ENCODE results near the gene BFSP2.
A peak's percentile ranks its signal among the peaks of the same experiment; 100 is the strongest.

GRCh38 chr3:133448478-133449122, 48.7 kb downstream of the BFSP2 start:
- TF ChIP-seq, protein P1, sequence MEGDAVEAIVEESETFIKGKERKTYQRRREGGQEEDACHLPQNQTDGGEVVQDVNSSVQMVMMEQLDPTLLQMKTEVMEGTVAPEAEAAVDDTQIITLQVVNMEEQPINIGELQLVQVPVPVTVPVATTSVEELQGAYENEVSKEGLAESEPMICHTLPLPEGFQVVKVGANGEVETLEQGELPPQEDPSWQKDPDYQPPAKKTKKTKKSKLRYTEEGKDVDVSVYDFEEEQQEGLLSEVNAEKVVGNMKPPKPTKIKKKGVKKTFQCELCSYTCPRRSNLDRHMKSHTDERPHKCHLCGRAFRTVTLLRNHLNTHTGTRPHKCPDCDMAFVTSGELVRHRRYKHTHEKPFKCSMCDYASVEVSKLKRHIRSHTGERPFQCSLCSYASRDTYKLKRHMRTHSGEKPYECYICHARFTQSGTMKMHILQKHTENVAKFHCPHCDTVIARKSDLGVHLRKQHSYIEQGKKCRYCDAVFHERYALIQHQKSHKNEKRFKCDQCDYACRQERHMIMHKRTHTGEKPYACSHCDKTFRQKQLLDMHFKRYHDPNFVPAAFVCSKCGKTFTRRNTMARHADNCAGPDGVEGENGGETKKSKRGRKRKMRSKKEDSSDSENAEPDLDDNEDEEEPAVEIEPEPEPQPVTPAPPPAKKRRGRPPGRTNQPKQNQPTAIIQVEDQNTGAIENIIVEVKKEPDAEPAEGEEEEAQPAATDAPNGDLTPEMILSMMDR (IDR thresholded peaks at IDR 0.05 in 8 of 11, conservative IDR thresholded peaks at IDR 0.05 in 3 of 11) = no peak
- TF ChIP-seq POLR2AphosphoS5 (IDR thresholded peaks at IDR 0.05) (peak in 1 of 3 donors; percentile 36), POLR2A (IDR thresholded peaks at IDR 0.05) (no peak)
